Osteoblast (primary cell): ENCODE measurements around the gene GREB1. TPM values are rescaled to one million over a fixed set of nuclear protein-coding genes. Genes with fewer than 3 reads are reported as not detected.

Experiments
- DNase-seq: peaks from one replicate; pipeline ENCODE4 v3.0.0; 2011; ENCODE audit warnings: low spot score, mixed read lengths; ENCODE audit not compliant: insufficient read length; ENCODE audit errors: missing footprints
- H2AFZ ChIP-seq: 2 replicates; pipeline ENCODE4 v1.6.0; 2011; ENCODE audit warnings: mild to moderate bottlenecking, low read length
- H3K27ac ChIP-seq: 2 replicates; pipeline ENCODE4 v1.5.1; 2011; ENCODE audit warnings: mild to moderate bottlenecking, low read depth, low read length, moderate library complexity
- H3K27me3 ChIP-seq: 2 replicates; pipeline ENCODE4 v1.6.0; 2012; ENCODE audit warnings: mild to moderate bottlenecking, control low read depth, inconsistent platforms, low read length, moderate library complexity; ENCODE audit not compliant: insufficient read depth
- H3K36me3 ChIP-seq: 2 replicates; pipeline ENCODE4 v1.5.1; 2011; ENCODE audit warnings: mild to moderate bottlenecking, low read length, control low read depth, moderate library complexity; ENCODE audit not compliant: insufficient read depth
- H3K4me1 ChIP-seq: 2 replicates; pipeline ENCODE4 v1.5.1; 2011; ENCODE audit warnings: mild to moderate bottlenecking, low read length, control low read depth, moderate library complexity; ENCODE audit not compliant: insufficient read depth
- H3K4me2 ChIP-seq: 2 replicates; pipeline ENCODE4 v1.6.0; 2011; ENCODE audit warnings: mild to moderate bottlenecking, low read length; ENCODE audit not compliant: insufficient read depth
- H3K4me3 ChIP-seq: fragments of 200-600 bp; sonication (generic); 3 replicates; pipeline ENCODE4 v1.5.1; 2012; ENCODE audit warnings: mild to moderate bottlenecking, low read length, inconsistent platforms; ENCODE audit not compliant: insufficient read depth
- H3K79me2 ChIP-seq: 2 replicates; pipeline ENCODE4 v1.6.0; 2012; ENCODE audit warnings: mild to moderate bottlenecking, low read length, control low read depth, inconsistent platforms; ENCODE audit not compliant: insufficient read depth
- H3K9me3 ChIP-seq: 2 replicates; pipeline ENCODE4 v1.5.1; 2011; ENCODE audit warnings: low read depth, low read length, control low read depth
- H4K20me1 ChIP-seq: 2 replicates; pipeline ENCODE4 v1.6.0; 2012; ENCODE audit warnings: mild to moderate bottlenecking, low read length, control low read depth; ENCODE audit not compliant: insufficient read depth
- CTCF ChIP-seq: IDR thresholded peaks from 2 replicates; pipeline ENCODE4 v1.5.1; 2011; ENCODE audit warnings: mild to moderate bottlenecking, low read depth, low read length, moderate library complexity; ENCODE audit errors: extremely low read depth
- total RNA-seq: library from RNA; depleted of rRNA; stranded (reverse); fragments of >200 nt; gene quantifications from 2 replicates; pipeline ENCODE4 v1.2.3, GENCODE V29; 2012

Gene GREB1
- total RNA-seq, 1 donor: 1.1 TPM

GRCh38 chr2:11539317-11540147, 5.7 kb downstream of the GREB1 start:
- Histone ChIP-seq H3K4me3 (no peak overlapping the region), H2AFZ (no peak overlapping the region), H3K36me3 (no peaks in the 10 kb centered on the region), H4K20me1 (no peaks in the 10 kb centered on the region), H3K79me2 (no peaks in the 10 kb centered on the region), H3K9me3 (no peaks in the 10 kb centered on the region), H3K27ac (no peak overlapping the region), H3K4me1 (no peaks in the 10 kb centered on the region), H3K4me2 (no peak overlapping the region), H3K27me3 (peaks cover 34% of the 10 kb centered on the region)
- no peak for DNase-seq
- TF ChIP-seq CTCF: no peak

- no peak overlapping the region for H3K4me3 ChIP-seq
- TF ChIP-seq CTCF: no peak
- H3K27ac ChIP-seq: no peak overlapping the region
- H3K79me2 ChIP-seq: no peaks in the 10 kb centered on the region
- no peak overlapping the region for H3K4me2 ChIP-seq
- H4K20me1 ChIP-seq: no peaks in the 10 kb centered on the region
- DNase-seq: no peak
- H3K36me3 ChIP-seq: no peaks in the 10 kb centered on the region
- H3K9me3 ChIP-seq: no peaks in the 10 kb centered on the region
- H3K4me1 ChIP-seq: no peaks in the 10 kb centered on the region
- peaks cover 31% of the 10 kb centered on the region for H3K27me3 ChIP-seq
- H2AFZ ChIP-seq: no peak overlapping the region
These were observed 6.5 kb downstream of the GREB1 start for GRCh38 chr2:11540148-11540995.

GRCh38 chr2:11540996-11541692, 7.3 kb downstream of the GREB1 start:
- Histone ChIP-seq H3K27me3 (peaks cover 23% of the 10 kb centered on the region), H2AFZ (no peak overlapping the region), H3K4me2 (no peak overlapping the region), H3K36me3 (no peaks in the 10 kb centered on the region), H3K4me1 (no peaks in the 10 kb centered on the region), H3K27ac (no peak overlapping the region), H3K79me2 (no peaks in the 10 kb centered on the region), H3K9me3 (no peaks in the 10 kb centered on the region), H4K20me1 (no peaks in the 10 kb centered on the region), H3K4me3 (no peak overlapping the region)
- DNase-seq: no peak
- TF ChIP-seq CTCF: no peak
